Epithelial cell of proximal tubule (primary cell): ENCODE results near the gene SLC12A7. TPM values are rescaled to one million over a fixed set of nuclear protein-coding genes. Genes with fewer than 3 reads are reported as not detected.

ENCODE experiments used
- DNase-seq: peaks from one replicate; pipeline ENCODE4 v3.0.0-alpha.2; 2011; ENCODE audit warnings: low read depth
- H3K4me3 ChIP-seq: 2 replicates; pipeline ENCODE4 v1.5.1; 2011; ENCODE audit warnings: low read depth, mild to moderate bottlenecking, low read length
- CTCF ChIP-seq: conservative IDR thresholded peaks from 2 replicates; pipeline ENCODE4 v1.5.1; 2012; ENCODE audit warnings: low read depth, mild to moderate bottlenecking, low read length
- total RNA-seq: library from RNA; depleted of rRNA; stranded (reverse); fragments of >200 nt; gene quantifications from 2 replicates; pipeline ENCODE4 v1.2.3, GENCODE V29; 2015

The SLC12A7 gene
- total RNA-seq, 1 donor from 2014 or later: 32.8 TPM

DNA sequence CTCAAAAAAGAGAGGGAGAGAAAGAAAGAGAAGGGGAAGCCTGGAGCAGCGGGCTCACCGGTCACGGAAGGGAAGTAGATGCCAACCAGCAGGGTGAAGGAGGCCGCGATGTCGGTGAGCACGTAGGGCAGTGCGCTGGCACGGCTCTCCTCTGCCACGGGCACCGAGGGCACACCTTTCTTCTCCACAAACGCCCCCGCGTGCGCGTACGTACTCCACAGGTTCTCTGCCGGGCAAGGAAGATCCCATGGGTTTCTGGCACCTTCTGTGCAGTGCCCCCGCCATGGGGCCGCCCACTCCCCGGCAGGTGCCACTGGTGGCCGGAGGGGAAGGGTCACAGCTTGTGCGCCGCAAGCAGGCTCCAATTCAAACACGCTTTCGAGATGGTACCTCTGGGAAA is 30.3 kb downstream of the SLC12A7 start:
- TF ChIP-seq CTCF: no peak
- DNase-seq: no peak
- H3K4me3 ChIP-seq: no peak overlapping the region

- no peak for TF ChIP-seq CTCF
- H3K4me3 ChIP-seq: no peak overlapping the region
- DNase-seq: no peak
Observed at GRCh38 chr5:1080432-1080831, 31.4 kb downstream of the SLC12A7 start.

GRCh38 chr5:1079961-1080360 is 31.9 kb downstream of the SLC12A7 start:
- no peak overlapping the region for H3K4me3 ChIP-seq
- TF ChIP-seq CTCF: no peak
- DNase-seq: no peak

GRCh38 chr5:1079486-1079885 is 32.4 kb downstream of the SLC12A7 start:
- no peak overlapping the region for H3K4me3 ChIP-seq
- no peak for DNase-seq
- no peak for TF ChIP-seq CTCF

- TF ChIP-seq CTCF: no peak
- DNase-seq: no peak
- H3K4me3 ChIP-seq: no peak overlapping the region
Observed at GRCh38 chr5:1078851-1079250, 33.0 kb downstream of the SLC12A7 start.

DNA sequence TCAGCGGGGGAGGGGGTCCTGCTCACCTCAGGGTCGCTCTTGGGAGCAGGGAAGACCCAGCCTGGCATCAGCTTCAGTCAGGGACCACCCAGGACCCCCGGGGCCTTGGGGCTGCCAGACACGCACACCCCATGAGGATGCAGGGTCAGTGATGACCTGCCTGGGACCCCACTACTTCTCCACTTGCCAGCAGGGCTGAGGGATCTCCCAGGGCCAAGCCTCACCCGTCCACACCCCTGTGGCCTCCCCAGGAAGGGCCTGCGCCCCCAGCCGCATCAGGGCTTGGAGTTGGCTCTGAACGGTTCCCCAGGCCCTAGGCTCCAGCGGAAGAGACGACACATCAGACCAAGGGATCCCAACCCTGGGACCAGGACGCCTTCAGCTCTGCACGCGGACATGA is 33.7 kb downstream of the SLC12A7 start:
- DNase-seq: no peak
- no peak overlapping the region for H3K4me3 ChIP-seq
- no peak for TF ChIP-seq CTCF

DNA sequence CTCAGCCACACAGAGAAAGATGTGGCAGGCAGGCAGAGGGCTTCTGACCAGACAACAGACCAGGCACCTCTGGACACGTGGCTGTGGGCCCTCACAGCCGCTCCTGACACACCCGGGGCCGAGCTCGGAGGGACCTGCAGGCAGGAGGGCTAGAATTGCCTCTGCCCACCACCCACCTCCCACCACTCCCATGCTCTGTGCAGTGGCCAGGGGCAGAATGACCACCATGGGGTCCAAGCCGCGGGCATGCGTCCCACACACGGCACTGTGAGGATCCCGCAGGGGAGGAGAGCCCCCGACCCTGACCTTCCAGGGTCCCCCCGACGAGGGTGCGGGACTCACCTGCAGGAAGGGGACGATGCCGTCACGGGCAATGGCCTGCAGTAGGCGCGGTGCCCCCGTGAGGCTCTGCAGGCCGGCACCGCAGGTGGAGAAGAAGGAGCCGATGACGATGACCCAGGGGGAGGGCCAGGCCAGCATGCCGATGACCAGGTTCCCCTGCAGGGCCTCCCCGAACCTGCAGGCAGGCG is 34.3 kb downstream of the SLC12A7 start:
- no peak for DNase-seq
- no peak for TF ChIP-seq CTCF
- no peak overlapping the region for H3K4me3 ChIP-seq
